Body of pancreas (tissue), 4 donors: Measurements from ENCODE around the gene COPG1. TPM values are rescaled to one million over a fixed set of nuclear protein-coding genes. Genes with fewer than 3 reads are reported as not detected.

Experiments used
- ATAC-seq: fragments of 150-250 bp; one replicate; pipeline ENCODE4 v1.9.1; 2016
- DNase-seq, 4 donors: peaks; one replicate each; pipeline ENCODE4 v3.0.0-alpha.2; 2019
- H3K27ac ChIP-seq, 4 donors: fragments of 200-600 bp; sonication (generic); 1 replicate in 3 of 4; 2 replicates in 1 of 4; pipeline versions ENCODE4 v1.5.1 to v1.6.1; 2016 to 2019; ENCODE audit warnings: mild to moderate bottlenecking in 1 of 4, mixed read lengths in 1 of 4, moderate library complexity in 1 of 4
- H3K27me3 ChIP-seq, 2 donors: fragments of 200-600 bp; sonication (generic); one replicate each; pipeline ENCODE4 v1.6.0; 2016; ENCODE audit warnings: mild to moderate bottlenecking in 1 of 2
- H3K36me3 ChIP-seq, 2 donors: fragments of 200-600 bp; sonication (generic); replicated peaks in 1 of 2; 2 replicates each; pipeline ENCODE4 v1.5.1; 2016; ENCODE audit warnings: low read depth in 2 of 2; ENCODE audit not compliant: insufficient read depth in 1 of 2
- H3K4me1 ChIP-seq: fragments of 200-600 bp; sonication (generic); one replicate; pipeline ENCODE4 v1.6.0; 2016
- H3K4me3 ChIP-seq, 2 donors: fragments of 200-600 bp; sonication (generic); 1 replicate in 1 of 2; 2 replicates in 1 of 2; pipeline ENCODE4 v1.5.1; 2016 to 2019
- H3K9me3 ChIP-seq, 3 donors: fragments of 200-600 bp; sonication (generic); 1 replicate in 2 of 3; 2 replicates in 1 of 3; pipeline ENCODE4 v1.5.1; 2016
- POLR2A ChIP-seq, 3 donors: fragments of 450-650 bp; IDR thresholded peaks; one replicate each; pipeline ENCODE4 v1.6.1; 2016; ENCODE audit warnings: antibody characterized with exemption in 3 of 3, mild to moderate bottlenecking in 2 of 3
- WGBS, 2 donors: methylation state at CpG; one replicate each; pipeline ENCODE4 v1.1.5; 2017; 5-methylcytosine and 5-hydroxymethylcytosine counted together
- intact Hi-C: fragments of 100-400 bp; cut with DNase I; formaldehyde crosslinking; loops from one replicate; pipeline ENCODE4 v1.15.1; 2023
- total RNA-seq, 2 donors: library from RNA; depleted of rRNA; stranded (reverse); fragments of >200 nt; gene quantifications; one replicate each; pipeline ENCODE4 v1.1.0, GENCODE V29; 2016
- TF ChIP-seq, protein P1 (sequence below), 7 experiments: fragments of 450-650 bp in 4 of 7; fragments of 200-600 bp in 3 of 7; sonication (generic) in 3 of 7; IDR thresholded peaks; one replicate each; pipeline ENCODE4 v1.5.1; 2016 to 2019; ENCODE audit warnings: antibody characterized with exemption in 7 of 7

Gene COPG1
- total RNA-seq, 2 donors from 2014 or later = 62.6 to 75.0 TPM

DNA sequence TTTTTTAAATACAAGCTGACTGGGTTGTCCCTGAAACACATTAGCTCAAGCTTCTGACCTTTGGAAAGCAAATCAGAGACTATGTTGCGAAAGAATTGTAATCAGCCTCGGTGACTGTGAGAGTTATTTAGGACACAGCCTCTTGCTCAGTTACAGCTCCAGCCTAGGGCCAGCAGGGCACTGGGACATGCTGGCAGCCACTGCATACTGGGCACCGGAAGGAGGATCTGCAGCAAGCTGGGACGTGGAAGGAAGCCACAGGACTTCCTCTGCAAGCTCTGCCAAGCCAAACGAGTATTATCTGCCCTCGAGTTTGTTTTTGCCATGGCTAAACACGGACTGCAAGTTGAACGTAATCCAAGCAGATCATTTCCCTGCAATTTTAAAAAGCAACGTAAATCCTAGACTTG lies 24.4 kb upstream of the COPG1 start:
- peak overlapping the region; percentile 48 to 88 (median 72) for H3K27ac ChIP-seq
- WGBS, 2 donors = 1% methylated on average over 8 to 9 of the region's 9 CpGs
- DNase-seq (peak; percentile 79 to 94 (median 88)), ATAC-seq (peak; percentile 98)
- H3K36me3 ChIP-seq = no peaks in the 10 kb centered on the region
- H3K4me1 ChIP-seq = peaks cover 17% of the 10 kb centered on the region
- H3K9me3 ChIP-seq = no peaks in the 10 kb centered on the region
- no peaks in the 10 kb centered on the region for H3K27me3 ChIP-seq
- intact Hi-C loops = no loop called here
- TF ChIP-seq, protein P1, sequence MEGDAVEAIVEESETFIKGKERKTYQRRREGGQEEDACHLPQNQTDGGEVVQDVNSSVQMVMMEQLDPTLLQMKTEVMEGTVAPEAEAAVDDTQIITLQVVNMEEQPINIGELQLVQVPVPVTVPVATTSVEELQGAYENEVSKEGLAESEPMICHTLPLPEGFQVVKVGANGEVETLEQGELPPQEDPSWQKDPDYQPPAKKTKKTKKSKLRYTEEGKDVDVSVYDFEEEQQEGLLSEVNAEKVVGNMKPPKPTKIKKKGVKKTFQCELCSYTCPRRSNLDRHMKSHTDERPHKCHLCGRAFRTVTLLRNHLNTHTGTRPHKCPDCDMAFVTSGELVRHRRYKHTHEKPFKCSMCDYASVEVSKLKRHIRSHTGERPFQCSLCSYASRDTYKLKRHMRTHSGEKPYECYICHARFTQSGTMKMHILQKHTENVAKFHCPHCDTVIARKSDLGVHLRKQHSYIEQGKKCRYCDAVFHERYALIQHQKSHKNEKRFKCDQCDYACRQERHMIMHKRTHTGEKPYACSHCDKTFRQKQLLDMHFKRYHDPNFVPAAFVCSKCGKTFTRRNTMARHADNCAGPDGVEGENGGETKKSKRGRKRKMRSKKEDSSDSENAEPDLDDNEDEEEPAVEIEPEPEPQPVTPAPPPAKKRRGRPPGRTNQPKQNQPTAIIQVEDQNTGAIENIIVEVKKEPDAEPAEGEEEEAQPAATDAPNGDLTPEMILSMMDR (IDR thresholded peaks at IDR 0.05) = peak in 3 of 7 experiments; percentile 19 to 36 (median 29)
- TF ChIP-seq POLR2A (IDR thresholded peaks at IDR 0.05) = peak in 2 of 3 donors; percentile 63 to 66
- no peak overlapping the region for H3K4me3 ChIP-seq

DNA sequence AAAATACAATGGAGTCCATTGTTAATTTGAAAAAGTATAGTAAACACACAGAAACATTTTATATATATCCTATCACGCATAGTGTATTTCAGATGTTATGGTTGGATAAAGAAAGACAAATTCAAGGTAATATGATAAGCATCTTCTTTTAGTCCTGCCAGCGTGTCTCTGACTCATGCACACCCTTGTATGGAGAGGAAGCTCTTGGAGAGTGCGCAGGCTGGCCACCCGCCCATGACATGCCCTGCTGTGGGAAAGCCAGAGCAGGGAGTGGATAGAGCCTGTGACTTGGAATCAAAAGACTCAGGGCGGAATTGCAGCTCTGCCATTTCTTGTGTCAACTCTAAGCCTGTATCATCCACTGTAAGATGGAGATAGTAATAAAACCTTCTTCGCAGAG lies 23.0 kb upstream of the COPG1 start:
- DNase-seq = peak; percentile 16 to 60 (median 26)
- H3K4me3 ChIP-seq = no peak overlapping the region
- H3K9me3 ChIP-seq = no peaks in the 10 kb centered on the region
- peaks cover 17% of the 10 kb centered on the region for H3K4me1 ChIP-seq
- H3K36me3 ChIP-seq = no peaks in the 10 kb centered on the region
- TF ChIP-seq, protein P1 (IDR thresholded peaks at IDR 0.05) = no peak
- no peak for TF ChIP-seq POLR2A (IDR thresholded peaks at IDR 0.05)
- WGBS, 2 donors = 66 to 82% methylated on average over 6 of the region's 6 CpGs
- H3K27ac ChIP-seq = no peak overlapping the region
- intact Hi-C loops = no loop called here
- no peak for ATAC-seq
- H3K27me3 ChIP-seq = no peaks in the 10 kb centered on the region

DNA sequence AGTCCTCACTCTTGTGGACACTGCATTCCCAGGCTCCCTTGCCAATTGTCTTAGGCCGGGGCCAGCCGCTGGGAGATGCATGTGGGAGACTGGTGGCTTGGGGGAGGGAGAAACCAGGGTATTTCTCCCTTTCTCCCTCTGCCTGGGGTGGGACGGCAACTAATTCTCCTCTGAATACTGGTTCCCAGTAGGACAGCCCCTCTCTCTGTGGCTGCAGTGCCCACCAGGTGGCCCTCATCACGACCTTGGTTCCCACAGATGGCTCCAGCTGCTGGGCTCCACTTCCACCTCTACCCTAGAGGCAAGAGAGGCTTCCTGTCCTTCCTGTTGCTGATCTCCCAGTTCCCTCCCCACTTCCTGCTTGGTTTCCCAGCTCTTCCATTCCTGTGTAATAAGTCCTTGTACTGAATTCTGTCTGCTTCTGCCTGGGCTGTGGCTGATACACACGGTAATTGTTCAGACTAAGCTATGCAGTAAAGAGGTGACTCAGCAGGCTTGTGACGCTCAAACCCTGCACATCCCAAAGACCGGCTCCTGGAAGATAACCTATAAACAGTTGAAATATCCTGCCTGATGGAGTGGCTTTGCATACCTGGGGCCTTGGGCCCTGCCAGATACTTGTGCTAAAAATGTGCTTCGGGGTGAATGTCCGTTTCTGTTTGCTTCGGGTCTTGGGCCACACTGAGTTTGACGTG lies 20.4 kb upstream of the COPG1 start:
- WGBS, 2 donors = 69 to 84% methylated on average over 11 of the region's 11 CpGs
- ATAC-seq = no peak
- DNase-seq = peak in 1 of 4 donors; percentile 15
- Histone ChIP-seq H3K36me3 (no peaks in the 10 kb centered on the region), H3K27me3 (no peaks in the 10 kb centered on the region), H3K27ac (peak overlapping the region in 1 of 4 donors; percentile 60), H3K4me3 (no peak overlapping the region), H3K4me1 (peaks cover 17% of the 10 kb centered on the region), H3K9me3 (no peaks in the 10 kb centered on the region)
- TF ChIP-seq, protein P1 (IDR thresholded peaks at IDR 0.05) = no peak
- TF ChIP-seq POLR2A (IDR thresholded peaks at IDR 0.05) = no peak
- intact Hi-C loops = no loop called here

DNA sequence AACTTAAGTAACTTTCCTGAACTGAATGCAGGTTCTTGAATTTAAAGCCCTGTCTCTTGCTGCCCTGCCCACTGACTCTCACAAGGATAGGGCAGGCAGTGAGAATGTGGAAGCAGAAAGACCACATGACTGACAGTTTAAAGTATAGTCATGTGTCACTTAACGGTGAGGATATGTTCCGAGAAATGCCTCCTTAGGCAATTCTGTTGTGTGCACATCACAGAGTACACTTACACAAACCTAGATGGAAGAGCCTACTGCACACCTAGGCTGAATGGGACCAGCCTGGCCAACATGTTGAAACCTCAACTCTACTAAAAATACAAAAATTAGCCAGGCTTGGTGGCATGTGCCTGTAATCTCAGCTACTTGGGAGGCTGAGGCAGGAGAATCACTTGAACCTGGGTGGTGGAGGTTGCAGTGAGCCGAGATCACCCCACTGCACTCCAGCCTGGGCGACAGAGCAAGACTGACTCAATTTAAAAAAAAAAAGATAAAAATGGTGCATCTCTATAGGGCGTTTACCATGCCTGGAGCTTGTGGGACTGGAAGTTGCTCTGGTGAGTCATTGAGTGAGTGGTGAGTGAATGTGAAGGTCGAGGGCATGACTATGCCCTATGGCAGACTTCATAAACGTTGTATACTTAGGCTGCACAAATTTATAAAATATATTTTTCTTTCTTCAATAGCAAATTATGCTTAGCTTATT lies 18.9 kb upstream of the COPG1 start:
- no peaks in the 10 kb centered on the region for H3K27me3 ChIP-seq
- intact Hi-C loops = no loop called here
- TF ChIP-seq, protein P1 (IDR thresholded peaks at IDR 0.05) = no peak
- peak in 1 of 3 donors; percentile 33 for TF ChIP-seq POLR2A (IDR thresholded peaks at IDR 0.05)
- H3K4me1 ChIP-seq = peaks cover 4% of the 10 kb centered on the region
- H3K27ac ChIP-seq = peak overlapping the region in 1 of 4 donors; percentile 80
- H3K4me3 ChIP-seq = no peak overlapping the region
- H3K9me3 ChIP-seq = no peaks in the 10 kb centered on the region
- DNase-seq (peak in 1 of 4 donors; percentile 65), ATAC-seq (peak; percentile 31)
- no peaks in the 10 kb centered on the region for H3K36me3 ChIP-seq
- WGBS, 2 donors = 57 to 58% methylated on average over 7 of the region's 7 CpGs
